ENCODE measurements around the gene PLCD3.

Gene PLCD3

GRCh38 chr17:45119964-45120363 lies 12.4 kb downstream of the PLCD3 start:
- Histone ChIP-seq H3K9ac (ENCODE audit: insufficient read length, low read depth) (no peak overlapping the region), H3K4me1 (ENCODE audit: insufficient read depth, insufficient read length) (peaks cover 27% of the 10 kb centered on the region), H3K9me3 (ENCODE audit: insufficient read depth, low read length) (no peaks in the 10 kb centered on the region), H3K36me3 (ENCODE audit: insufficient read depth, insufficient read length, low read length) (peaks cover 34% of the 10 kb centered on the region), H3K4me3 (ENCODE audit: insufficient read length, low read depth) (no peak overlapping the region), H3K27me3 (ENCODE audit: insufficient read depth, insufficient read length) (no peaks in the 10 kb centered on the region)
- DNase-seq (ENCODE audit: low read depth, low spot score) = no peak
- TF ChIP-seq YY1 (IDR thresholded peaks at IDR 0.05; ENCODE audit: insufficient read depth, insufficient read length) (no peak), SUZ12 (IDR thresholded peaks at IDR 0.05; ENCODE audit: extremely low read depth, insufficient read depth, insufficient read length) (no peak), ZNF274 (IDR thresholded peaks at IDR 0.05; ENCODE audit: low read depth, low read length) (no peak)

GRCh38 chr17:45118691-45119090 lies 13.6 kb downstream of the PLCD3 start:
- no peak for DNase-seq (ENCODE audit: low read depth, low spot score)
- Histone ChIP-seq H3K9ac (ENCODE audit: insufficient read length, low read depth) (no peak overlapping the region), H3K9me3 (ENCODE audit: insufficient read depth, low read length) (no peaks in the 10 kb centered on the region), H3K27me3 (ENCODE audit: insufficient read depth, insufficient read length) (no peaks in the 10 kb centered on the region), H3K4me3 (ENCODE audit: insufficient read length, low read depth) (no peak overlapping the region), H3K36me3 (ENCODE audit: insufficient read depth, insufficient read length, low read length) (peaks cover 46% of the 10 kb centered on the region), H3K4me1 (ENCODE audit: insufficient read depth, insufficient read length) (peaks cover 25% of the 10 kb centered on the region)
- TF ChIP-seq SUZ12 (IDR thresholded peaks at IDR 0.05; ENCODE audit: extremely low read depth, insufficient read depth, insufficient read length) (no peak), ZNF274 (IDR thresholded peaks at IDR 0.05; ENCODE audit: low read depth, low read length) (no peak), YY1 (IDR thresholded peaks at IDR 0.05; ENCODE audit: insufficient read depth, insufficient read length) (no peak)

- no peak for DNase-seq (ENCODE audit: low read depth, low spot score)
- Histone ChIP-seq H3K4me3 (ENCODE audit: insufficient read length, low read depth) (no peak overlapping the region), H3K4me1 (ENCODE audit: insufficient read depth, insufficient read length) (peaks cover 18% of the 10 kb centered on the region), H3K9me3 (ENCODE audit: insufficient read depth, low read length) (no peaks in the 10 kb centered on the region), H3K9ac (ENCODE audit: insufficient read length, low read depth) (no peak overlapping the region), H3K36me3 (ENCODE audit: insufficient read depth, insufficient read length, low read length) (peaks cover 52% of the 10 kb centered on the region), H3K27me3 (ENCODE audit: insufficient read depth, insufficient read length) (no peaks in the 10 kb centered on the region)
- TF ChIP-seq SUZ12 (IDR thresholded peaks at IDR 0.05; ENCODE audit: extremely low read depth, insufficient read depth, insufficient read length) (no peak), ZNF274 (IDR thresholded peaks at IDR 0.05; ENCODE audit: low read depth, low read length) (no peak), YY1 (IDR thresholded peaks at IDR 0.05; ENCODE audit: insufficient read depth, insufficient read length) (no peak)
Measured at GRCh38 chr17:45117848-45118646, 14.3 kb downstream of the PLCD3 start.

- no peak for TF ChIP-seq SUZ12 (IDR thresholded peaks at IDR 0.05; ENCODE audit: extremely low read depth, insufficient read depth, insufficient read length)
- TF ChIP-seq ZNF274 (IDR thresholded peaks at IDR 0.05; ENCODE audit: low read depth, low read length) = no peak
- no peak for TF ChIP-seq YY1 (IDR thresholded peaks at IDR 0.05; ENCODE audit: insufficient read depth, insufficient read length)
- Histone ChIP-seq H3K27me3 (ENCODE audit: insufficient read depth, insufficient read length) (no peaks in the 10 kb centered on the region), H3K9ac (ENCODE audit: insufficient read length, low read depth) (no peak overlapping the region), H3K4me1 (ENCODE audit: insufficient read depth, insufficient read length) (peaks cover 18% of the 10 kb centered on the region), H3K36me3 (ENCODE audit: insufficient read depth, insufficient read length, low read length) (peaks cover 58% of the 10 kb centered on the region), H3K9me3 (ENCODE audit: insufficient read depth, low read length) (no peaks in the 10 kb centered on the region), H3K4me3 (ENCODE audit: insufficient read length, low read depth) (no peak overlapping the region)
- DNase-seq (ENCODE audit: low read depth, low spot score) = no peak
Measured at GRCh38 chr17:45117334-45117733, 15.0 kb downstream of the PLCD3 start.

- Histone ChIP-seq H3K27me3 (ENCODE audit: insufficient read depth, insufficient read length) (no peaks in the 10 kb centered on the region), H3K36me3 (ENCODE audit: insufficient read depth, insufficient read length, low read length) (peaks cover 58% of the 10 kb centered on the region), H3K4me3 (ENCODE audit: insufficient read length, low read depth) (no peak overlapping the region), H3K4me1 (ENCODE audit: insufficient read depth, insufficient read length) (peaks cover 16% of the 10 kb centered on the region), H3K9me3 (ENCODE audit: insufficient read depth, low read length) (no peaks in the 10 kb centered on the region), H3K9ac (ENCODE audit: insufficient read length, low read depth) (no peak overlapping the region)
- no peak for DNase-seq (ENCODE audit: low read depth, low spot score)
- TF ChIP-seq SUZ12 (IDR thresholded peaks at IDR 0.05; ENCODE audit: extremely low read depth, insufficient read depth, insufficient read length) = no peak
Measured at GRCh38 chr17:45116434-45117016, 15.8 kb downstream of the PLCD3 start.

GRCh38 chr17:45115871-45116270 lies 16.4 kb downstream of the PLCD3 start:
- DNase-seq (ENCODE audit: low read depth, low spot score) = no peak
- no peak overlapping the region for H3K9ac ChIP-seq (ENCODE audit: insufficient read length, low read depth)
- peaks cover 64% of the 10 kb centered on the region for H3K36me3 ChIP-seq (ENCODE audit: insufficient read depth, insufficient read length, low read length)

GRCh38 chr17:45115015-45115625 lies 17.2 kb downstream of the PLCD3 start:
- no peak overlapping the region for H3K4me3 ChIP-seq (ENCODE audit: insufficient read length, low read depth)
- no peaks in the 10 kb centered on the region for H3K27me3 ChIP-seq (ENCODE audit: insufficient read depth, insufficient read length)
- TF ChIP-seq YY1 (IDR thresholded peaks at IDR 0.05; ENCODE audit: insufficient read depth, insufficient read length) (no peak), SUZ12 (IDR thresholded peaks at IDR 0.05; ENCODE audit: extremely low read depth, insufficient read depth, insufficient read length) (no peak), ZNF274 (IDR thresholded peaks at IDR 0.05; ENCODE audit: low read depth, low read length) (no peak)
- no peaks in the 10 kb centered on the region for H3K9me3 ChIP-seq (ENCODE audit: insufficient read depth, low read length)
- peaks cover 64% of the 10 kb centered on the region for H3K36me3 ChIP-seq (ENCODE audit: insufficient read depth, insufficient read length, low read length)
- DNase-seq (ENCODE audit: low read depth, low spot score) = no peak
- peaks cover 19% of the 10 kb centered on the region for H3K4me1 ChIP-seq (ENCODE audit: insufficient read depth, insufficient read length)
- no peak overlapping the region for H3K9ac ChIP-seq (ENCODE audit: insufficient read length, low read depth)

More at GRCh38 chr17:45115871-45116270, 16.4 kb downstream of the PLCD3 start:
- Histone ChIP-seq H3K4me1 (ENCODE audit: insufficient read depth, insufficient read length) (peaks cover 15% of the 10 kb centered on the region), H3K4me3 (ENCODE audit: insufficient read length, low read depth) (no peak overlapping the region), H3K9me3 (ENCODE audit: insufficient read depth, low read length) (no peaks in the 10 kb centered on the region), H3K27me3 (ENCODE audit: insufficient read depth, insufficient read length) (no peaks in the 10 kb centered on the region)
- no peak for TF ChIP-seq YY1 (IDR thresholded peaks at IDR 0.05; ENCODE audit: insufficient read depth, insufficient read length)

All from NT2/D1 (cell line).